HuH-7 (cell line): ENCODE measurements around the gene ZNF778.
"Not testable (repeated sequence)": the region's sequence is repeated elsewhere in the genome, so short reads cannot be mapped to it uniquely, and the experiment has no call there.

Experiments used
- DNase-seq: peaks from one replicate; pipeline ENCODE4 v3.0.0; 2011; ENCODE audit warnings: low spot score

The ZNF778 gene

GRCh38 chr16:89257757-89258465, 40.4 kb downstream of the ZNF778 start:
- DNase-seq, result peak; percentile 90

GRCh38 chr16:89259901-89260300, 42.4 kb downstream of the ZNF778 start:
- DNase-seq, result not testable (repeated sequence)

DNA sequence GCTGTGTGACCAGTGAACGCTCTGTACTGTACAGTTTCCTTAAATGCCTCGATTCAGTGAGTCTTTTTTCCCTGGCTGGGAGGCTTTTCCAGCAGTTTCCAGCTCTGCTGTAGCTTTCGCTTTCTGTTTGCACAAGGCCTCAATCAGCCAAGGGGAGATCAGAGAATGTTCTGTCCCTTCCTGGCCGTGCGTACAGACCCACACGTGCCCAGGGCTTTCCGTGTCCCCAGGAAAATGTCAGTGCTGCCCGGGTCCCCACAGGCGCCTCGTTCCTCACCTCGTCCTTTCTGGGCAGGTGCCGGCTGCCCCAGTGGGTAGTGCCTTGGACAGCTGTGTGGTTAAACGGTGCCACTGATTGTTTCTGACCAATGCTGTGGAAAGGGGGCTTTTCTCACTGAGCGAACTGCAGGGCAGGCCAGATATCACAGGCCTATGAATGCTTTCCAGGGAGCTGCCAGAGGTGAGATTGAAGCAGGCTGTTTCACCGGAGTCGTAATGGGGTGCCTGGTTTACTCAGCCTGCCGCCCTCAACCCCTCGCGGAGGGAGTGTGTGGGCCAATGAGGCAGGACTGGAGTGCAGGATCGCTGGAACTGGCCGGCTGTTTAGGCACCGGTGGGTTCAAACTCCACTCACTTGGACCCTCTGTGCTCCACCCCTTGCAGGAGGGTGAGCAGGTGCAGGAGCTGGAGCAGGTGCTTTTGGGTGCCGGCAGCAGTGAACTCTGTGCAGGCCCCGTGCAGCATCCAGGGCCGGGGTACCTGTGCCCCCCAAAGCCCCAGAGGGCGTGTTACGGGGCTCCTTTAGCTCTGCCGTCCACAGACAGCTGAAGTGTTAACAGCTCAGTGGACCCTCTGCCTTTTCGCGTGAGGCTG, 44.4 kb downstream of the ZNF778 start:
- peak; percentile 61 for DNase-seq

- DNase-seq, result no peak
These were observed 47.5 kb downstream of the ZNF778 start for GRCh38 chr16:89264800-89265550.

DNA sequence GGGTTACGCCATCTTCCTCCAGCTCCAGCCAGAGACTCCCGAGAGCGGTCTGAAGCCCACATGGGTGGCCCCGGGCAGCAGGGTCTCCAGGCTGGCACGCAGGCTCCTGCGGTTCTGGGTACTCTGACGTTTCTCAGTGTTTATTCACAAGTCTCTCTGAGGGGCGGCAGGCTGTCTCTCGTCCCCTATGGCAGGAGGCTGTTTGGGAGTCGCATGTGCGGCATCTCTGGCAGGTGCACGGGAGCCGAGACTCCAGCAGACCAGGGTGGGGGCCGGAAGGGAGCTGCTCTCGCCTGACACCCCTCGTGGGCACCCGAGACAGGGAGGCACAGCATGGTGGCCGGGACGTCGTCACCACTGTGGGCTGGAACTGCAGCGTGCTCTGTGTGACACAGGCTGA, 48.1 kb downstream of the ZNF778 start:
- no peak for DNase-seq

DNA sequence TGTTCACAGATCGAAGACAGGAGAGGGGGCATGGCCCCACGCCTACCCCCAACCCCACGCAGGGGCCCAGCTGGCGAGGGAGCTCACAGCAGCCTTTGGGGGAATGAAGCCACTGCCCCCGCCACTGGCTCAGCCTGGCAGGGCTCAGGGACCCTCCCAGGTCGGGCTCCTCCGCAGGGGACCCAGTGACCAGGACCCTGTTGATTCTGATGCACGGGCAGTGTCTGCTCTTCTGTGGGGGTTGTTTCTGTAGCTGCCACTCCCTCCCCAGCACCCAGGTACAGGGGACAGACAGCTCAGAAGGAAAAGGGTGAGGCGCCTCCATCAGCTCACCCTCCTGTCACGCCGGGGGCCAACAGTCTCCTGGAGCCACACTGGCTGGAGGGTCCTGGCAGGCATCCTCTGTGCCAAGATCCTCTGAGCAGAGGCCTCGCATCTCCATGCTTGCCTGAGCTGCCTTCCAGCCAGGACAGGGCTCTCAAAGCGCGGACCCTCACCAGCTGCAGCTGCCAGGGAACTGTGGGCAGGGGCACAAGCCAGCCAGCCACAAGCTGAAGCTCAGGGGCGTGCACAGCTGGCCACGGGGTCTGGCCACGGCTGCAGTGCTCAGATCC, 49.1 kb downstream of the ZNF778 start:
- no peak for DNase-seq

DNA sequence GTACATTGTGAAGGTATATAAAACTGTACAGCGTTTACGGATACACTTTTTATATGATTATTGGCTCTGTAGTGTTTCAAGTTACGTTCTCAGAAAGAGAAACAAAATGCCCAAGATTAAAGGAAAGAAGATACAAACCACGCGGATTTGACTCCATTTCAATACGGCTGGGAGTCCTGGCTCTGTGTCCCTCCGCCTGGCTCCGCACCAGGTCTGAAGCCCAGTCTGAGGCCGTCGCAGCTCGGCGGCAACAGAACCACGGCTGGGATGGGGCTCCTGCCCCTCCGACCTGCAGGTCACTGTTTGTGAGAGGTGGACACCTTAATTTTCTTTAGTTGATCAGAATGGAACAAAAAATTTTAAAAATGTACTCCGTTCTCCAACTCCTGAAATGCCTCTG, 50.2 kb downstream of the ZNF778 start:
- DNase-seq, result not testable (repeated sequence)

DNA sequence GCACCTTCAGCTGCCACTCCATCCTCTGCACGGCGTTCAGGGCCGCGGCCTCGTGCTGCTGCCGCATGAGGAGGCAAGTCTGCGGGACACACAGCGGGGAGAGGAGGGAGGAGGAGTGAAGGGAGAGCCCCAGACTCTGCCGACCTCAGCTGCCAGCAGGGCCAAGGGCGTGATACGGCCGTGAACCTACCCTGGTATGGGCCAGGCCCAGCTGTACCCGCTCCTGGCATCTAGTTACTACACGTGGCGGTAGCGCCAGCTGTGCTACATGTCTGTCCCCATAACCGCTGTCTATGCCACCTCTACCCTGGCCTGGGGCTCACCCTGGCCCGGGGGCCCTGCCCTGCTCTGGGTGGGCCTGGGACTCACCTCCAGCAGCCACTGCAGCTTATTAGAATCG, 51.1 kb downstream of the ZNF778 start:
- no peak for DNase-seq

GRCh38 chr16:89268987-89269735, 51.7 kb downstream of the ZNF778 start:
- no peak for DNase-seq

- no peak for DNase-seq
These were observed 52.5 kb downstream of the ZNF778 start for GRCh38 chr16:89269805-89270665.

DNA sequence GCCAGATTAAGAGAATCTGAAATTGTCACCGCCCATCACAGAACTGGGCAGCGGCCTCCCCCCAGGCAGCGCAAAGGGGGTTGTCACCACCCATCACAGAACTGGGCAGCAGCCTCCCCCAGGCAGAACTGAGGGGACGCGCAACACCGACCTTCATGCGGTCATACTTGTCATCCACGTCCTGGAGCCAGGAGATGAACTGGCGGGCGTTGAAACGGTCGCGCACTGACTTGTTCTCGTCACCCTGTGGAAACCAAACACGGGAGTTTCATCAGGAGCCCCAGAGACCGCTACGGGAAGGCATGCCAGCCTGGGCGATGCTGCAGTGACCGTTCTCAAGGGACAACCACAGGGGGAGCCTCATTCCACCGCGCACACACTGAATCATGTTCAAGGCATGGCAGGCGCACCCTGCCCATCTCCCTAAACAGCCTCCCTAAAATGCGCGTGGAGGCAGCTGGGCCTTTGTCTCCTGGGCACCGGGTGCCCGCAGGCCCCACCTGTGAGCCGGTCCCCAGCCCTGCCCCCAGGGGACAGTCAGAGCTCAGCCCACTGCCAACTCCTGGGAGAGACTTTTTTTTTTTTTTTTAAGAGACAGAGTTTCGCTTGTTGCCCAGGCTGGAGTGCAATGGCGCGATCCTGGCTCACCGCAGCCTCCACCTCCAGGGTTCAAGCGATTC, 53.3 kb downstream of the ZNF778 start:
- no peak for DNase-seq

DNA sequence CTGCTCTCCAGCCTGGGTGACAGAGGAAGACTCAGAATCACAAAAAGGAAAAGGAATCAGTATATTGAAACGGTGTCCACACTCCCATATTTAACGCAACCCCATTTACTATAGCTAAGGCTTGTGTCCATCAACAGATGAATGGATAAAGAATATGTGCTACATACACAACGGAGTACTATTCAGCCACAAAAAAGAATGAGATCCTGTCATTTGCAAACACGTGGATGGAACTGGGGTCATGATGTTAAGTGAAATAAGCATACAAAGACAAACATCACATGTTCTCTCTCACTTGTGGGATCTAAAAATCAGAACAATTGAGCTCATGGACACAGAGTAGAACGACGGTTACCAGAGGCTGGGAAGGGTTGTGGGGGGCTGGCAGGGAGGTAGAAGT, 55.1 kb downstream of the ZNF778 start:
- DNase-seq, result no peak

DNA sequence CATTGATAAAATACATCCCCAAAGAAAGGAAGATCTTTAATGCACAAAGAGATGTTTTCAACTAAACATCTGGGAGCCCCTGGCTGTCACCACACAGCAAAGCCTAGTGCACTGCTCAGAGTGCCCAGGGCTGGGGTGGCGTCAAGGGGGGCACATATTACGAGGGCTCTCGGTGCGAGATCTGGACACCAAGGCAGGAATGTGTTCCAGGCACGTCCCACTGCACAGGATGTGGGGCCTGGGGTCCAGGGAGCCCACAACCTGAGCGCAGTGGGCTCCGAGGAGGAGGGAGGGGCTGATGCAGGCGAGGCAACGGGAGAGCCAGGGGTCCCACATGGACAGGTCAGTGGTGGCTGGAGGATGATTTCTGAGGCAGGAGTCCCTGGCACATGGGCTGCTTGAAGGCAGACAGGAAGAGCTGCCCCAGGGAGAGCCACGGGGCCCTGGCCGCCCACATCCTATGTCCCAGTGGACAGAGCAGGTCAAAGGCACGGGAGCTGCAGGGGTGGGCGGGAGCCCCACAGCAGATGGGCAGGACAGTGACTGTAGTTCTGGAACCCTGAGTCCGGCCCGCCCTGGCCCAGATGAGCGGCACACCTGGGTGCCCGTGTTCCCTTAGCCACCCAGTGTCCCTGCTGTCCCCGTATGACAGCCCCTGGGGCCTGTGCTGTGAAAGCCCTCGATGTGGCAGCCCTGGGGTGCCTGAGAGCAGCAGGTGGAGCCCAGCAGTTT, 56.4 kb downstream of the ZNF778 start:
- no peak for DNase-seq

GRCh38 chr16:89274561-89275283, 57.2 kb downstream of the ZNF778 start:
- DNase-seq, result no peak

DNA sequence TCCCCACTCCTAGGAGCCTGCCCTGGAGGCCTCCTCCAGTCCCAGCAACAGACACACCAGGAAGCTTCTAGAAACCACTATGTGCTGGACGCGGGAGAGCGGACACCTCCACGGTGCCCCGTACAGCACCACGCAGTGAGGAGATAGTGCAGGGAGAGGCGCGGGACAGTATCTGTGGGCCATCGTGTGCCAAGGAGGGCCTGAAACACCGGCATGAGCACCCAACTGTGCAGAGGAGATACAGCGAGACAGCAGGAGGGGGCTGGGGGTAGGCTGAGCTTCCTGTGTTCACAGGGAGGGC, 57.7 kb downstream of the ZNF778 start:
- no peak for DNase-seq

DNA sequence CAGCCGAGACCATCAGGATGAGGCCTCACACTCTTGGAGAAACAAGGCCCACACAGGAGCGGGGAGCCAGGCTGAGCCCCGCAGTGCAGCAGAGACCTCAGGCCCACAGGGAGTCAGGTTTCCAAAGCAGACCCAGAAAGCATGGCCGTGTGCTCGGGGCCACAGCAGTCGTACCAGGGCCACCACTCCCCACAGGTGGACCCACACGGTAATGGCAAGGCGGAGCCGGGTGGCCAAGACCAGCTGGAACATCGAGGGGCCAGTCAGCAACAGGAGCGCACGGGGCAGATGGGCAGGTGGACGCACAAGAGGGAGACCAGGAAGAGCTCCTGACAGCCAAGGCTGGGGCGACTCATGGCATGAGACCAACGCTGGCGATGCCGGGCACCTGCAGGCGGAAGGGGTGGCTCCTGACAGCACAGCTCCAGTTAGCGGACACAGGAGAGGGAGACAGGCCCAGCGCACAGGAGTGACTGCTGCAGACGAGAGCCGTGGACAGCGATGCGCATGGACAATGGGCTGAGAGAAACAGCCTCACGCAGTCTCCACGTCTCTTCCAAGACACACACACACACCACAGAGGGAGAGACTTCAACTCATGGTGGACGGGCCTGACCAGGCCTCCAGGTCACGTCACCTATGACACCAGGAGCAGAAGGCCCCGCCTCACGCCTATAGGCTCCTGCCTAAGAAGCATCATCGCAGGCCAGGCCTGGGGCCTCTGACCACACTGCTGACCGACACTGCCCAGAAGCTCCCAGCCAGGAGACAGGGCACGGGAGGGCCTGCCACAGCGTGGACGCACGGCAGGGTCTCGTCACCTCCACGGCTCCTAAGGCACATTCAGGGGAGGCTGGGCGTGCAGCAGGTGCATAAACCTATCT, 58.6 kb downstream of the ZNF778 start:
- DNase-seq, result no peak

GRCh38 chr16:89277049-89277448, 59.5 kb downstream of the ZNF778 start:
- DNase-seq, result no peak
